Stomach (tissue), 4 donors: Measurements from ENCODE around the gene SPINK14.

ENCODE experiments used
- CTCF ChIP-seq, 7 experiments: fragments of 450-650 bp in 4 of 7; fragments of 200-600 bp in 3 of 7; sonication (generic) in 3 of 7; IDR thresholded peaks; one replicate each; pipeline ENCODE4 v1.5.1; 2016 to 2019; ENCODE audit warnings: antibody characterized with exemption in 7 of 7, control low read depth in 2 of 7, mild to moderate bottlenecking in 1 of 7
- EP300 ChIP-seq: sonication (generic); formaldehyde crosslinking; IDR thresholded peaks from one replicate; pipeline ENCODE4 v1.6.1; 2017; ENCODE audit warnings: antibody characterized with exemption
- POLR2AphosphoS5 ChIP-seq, 3 donors: sonication (generic); formaldehyde crosslinking; IDR thresholded peaks; one replicate each; pipeline ENCODE4 v1.6.1; 2016; ENCODE audit warnings: antibody characterized with exemption in 3 of 3

DNA sequence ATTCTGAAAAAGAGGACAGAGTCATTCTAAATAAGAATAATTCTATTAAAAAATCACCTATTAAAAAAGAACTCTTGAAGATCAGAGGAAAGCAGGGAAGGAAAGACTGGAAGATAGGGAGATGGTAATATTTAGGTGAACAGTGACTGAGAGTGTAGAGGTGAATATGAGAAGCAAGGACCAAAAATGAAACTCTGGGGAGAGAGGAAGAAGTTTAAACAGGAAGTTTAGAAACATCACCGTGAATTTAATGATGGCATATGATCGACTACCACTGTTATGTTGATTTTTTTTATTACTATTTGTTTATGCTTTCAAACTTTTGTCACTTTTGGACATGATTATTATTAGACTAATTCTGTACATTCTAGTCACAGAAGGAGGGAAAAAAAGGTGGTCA is 32.8 kb downstream of the SPINK14 start:
- TF ChIP-seq CTCF (IDR thresholded peaks at IDR 0.05) (no peak), EP300 (no peak), POLR2AphosphoS5 (IDR thresholded peaks at IDR 0.05) (no peak)
